Activated naive CD8-positive, alpha-beta T cell treated with anti-CD3 and anti-CD28 coated beads for 36 hours (primary cell): ENCODE data around the gene CLEC3A. TPM values are rescaled to one million over a fixed set of nuclear protein-coding genes. Genes with fewer than 3 reads are reported as not detected.
"Not testable (repeated sequence)": the region's sequence is repeated elsewhere in the genome, so short reads cannot be mapped to it uniquely, and the experiment has no call there.

Experiments used
- DNase-seq: peaks from one replicate; pipeline ENCODE4 v3.0.0; 2021
- H3K27ac Mint-ChIP-seq: one replicate; pipeline ENCODE4 v1.8.0; 2022; ENCODE audit warnings: mild to moderate bottlenecking, moderate library complexity, mixed read lengths
- H3K27me3 Mint-ChIP-seq: one replicate; pipeline ENCODE4 v1.8.0; 2022; ENCODE audit warnings: mild to moderate bottlenecking, mixed read lengths
- H3K36me3 Mint-ChIP-seq: one replicate; pipeline ENCODE4 v1.8.0; 2021; ENCODE audit warnings: mild to moderate bottlenecking, mixed read lengths
- H3K4me1 Mint-ChIP-seq: one replicate; pipeline ENCODE4 v1.8.0; 2021; ENCODE audit warnings: mixed read lengths
- H3K4me3 Mint-ChIP-seq: one replicate; pipeline ENCODE4 v1.8.0; 2022; ENCODE audit warnings: mild to moderate bottlenecking, moderate library complexity, mixed read lengths
- H3K9me3 Mint-ChIP-seq: one replicate; pipeline ENCODE4 v1.8.0; 2022; ENCODE audit warnings: mixed read lengths
- total RNA-seq, 2 experiments: library from RNA; stranded (reverse); gene quantifications; one replicate each; pipeline ENCODE4 v1.2.3, GENCODE V29; 2021

The CLEC3A gene
- total RNA-seq, 2 experiments from 2014 or later: not detected

DNA sequence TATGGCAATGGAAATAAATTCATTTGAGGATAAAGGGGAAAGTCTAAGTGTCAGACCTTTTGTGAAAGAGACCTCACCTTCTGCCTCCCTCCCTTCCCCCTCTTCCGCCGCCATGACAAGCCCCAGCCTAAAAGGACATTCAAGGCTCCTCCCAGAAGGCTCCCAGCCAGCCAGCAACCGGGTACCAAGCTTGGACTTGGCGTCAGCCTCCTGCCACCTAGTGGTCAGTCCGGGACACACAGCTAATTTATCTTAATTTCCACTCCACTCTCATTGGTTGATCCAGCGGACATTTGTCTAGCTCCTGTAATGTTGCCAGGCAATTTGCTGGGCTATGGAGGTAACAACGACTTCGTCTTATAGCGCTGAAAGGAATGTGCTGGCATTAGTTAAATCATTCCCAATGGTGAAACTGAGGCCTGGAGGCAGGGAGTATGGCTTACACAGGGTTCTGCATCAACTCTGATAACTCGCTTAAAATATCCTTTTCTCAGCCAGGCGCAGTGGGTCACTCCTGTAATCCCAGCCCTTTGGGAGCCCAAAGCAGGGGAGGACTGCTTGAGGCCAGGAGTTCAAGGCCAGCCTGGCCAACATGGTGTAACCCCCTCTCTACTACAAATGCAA lies 19.3 kb upstream of the CLEC3A start:
- no peak overlapping the region for H3K4me3 Mint-ChIP-seq
- H3K4me1 Mint-ChIP-seq: peaks cover 2% of the 10 kb centered on the region
- peaks cover 10% of the 10 kb centered on the region for H3K27me3 Mint-ChIP-seq
- no peaks in the 10 kb centered on the region for H3K36me3 Mint-ChIP-seq
- H3K27ac Mint-ChIP-seq: no peak overlapping the region
- DNase-seq: peak; percentile 77
- no peaks in the 10 kb centered on the region for H3K9me3 Mint-ChIP-seq

DNA sequence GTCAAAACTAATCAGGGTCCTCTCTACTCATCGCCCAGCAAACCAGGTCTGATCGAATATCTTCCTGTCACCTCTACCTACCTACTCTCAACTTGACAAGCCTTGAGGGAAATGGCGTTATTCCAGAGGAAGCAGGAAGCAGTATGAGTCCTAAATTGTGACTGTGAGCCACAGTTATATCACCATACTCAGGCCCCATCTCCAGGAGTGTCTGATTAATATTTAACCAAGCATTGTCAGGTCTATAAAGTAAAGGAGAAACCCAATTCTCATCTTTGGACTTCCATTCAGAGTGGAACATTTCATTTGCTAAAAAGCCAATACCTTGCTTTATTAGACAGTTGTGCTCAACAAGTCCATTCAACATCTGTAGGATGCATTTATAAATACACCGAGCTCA lies 17.8 kb upstream of the CLEC3A start:
- Mint-ChIP-seq H3K4me3 (no peak overlapping the region), H3K27me3 (peaks cover 10% of the 10 kb centered on the region), H3K27ac (no peak overlapping the region), H3K9me3 (no peaks in the 10 kb centered on the region), H3K36me3 (no peaks in the 10 kb centered on the region), H3K4me1 (peaks cover 2% of the 10 kb centered on the region)
- DNase-seq: no peak

- no peak for DNase-seq
- Mint-ChIP-seq H3K4me3 (no peak overlapping the region), H3K4me1 (peaks cover 2% of the 10 kb centered on the region), H3K9me3 (no peaks in the 10 kb centered on the region), H3K27me3 (peaks cover 10% of the 10 kb centered on the region), H3K36me3 (no peaks in the 10 kb centered on the region), H3K27ac (no peak overlapping the region)
Measured at GRCh38 chr16:78005881-78006280, 16.5 kb upstream of the CLEC3A start.

DNA sequence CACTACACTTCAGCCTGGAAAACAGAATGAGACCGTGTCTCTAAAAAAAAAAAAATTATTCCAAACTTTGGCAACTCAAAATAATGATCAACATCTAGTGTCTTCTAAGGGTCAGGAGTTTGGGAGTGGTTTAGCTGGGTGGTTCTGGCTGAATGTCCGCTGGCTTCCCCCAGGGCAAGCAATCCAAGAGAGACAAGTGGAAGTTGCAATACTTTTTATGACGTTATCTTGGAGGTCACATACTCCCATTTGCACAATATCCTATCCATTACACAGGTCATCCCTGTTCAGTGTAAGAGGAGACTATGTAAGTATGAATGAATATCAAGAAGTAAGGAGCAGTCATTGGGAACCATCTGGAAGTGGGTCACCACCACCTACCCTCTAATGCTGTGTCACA lies 15.2 kb upstream of the CLEC3A start:
- no peak overlapping the region for H3K4me3 Mint-ChIP-seq
- no peaks in the 10 kb centered on the region for H3K36me3 Mint-ChIP-seq
- DNase-seq: no peak
- H3K27ac Mint-ChIP-seq: no peak overlapping the region
- H3K4me1 Mint-ChIP-seq: peaks cover 2% of the 10 kb centered on the region
- H3K27me3 Mint-ChIP-seq: peaks cover 7% of the 10 kb centered on the region
- no peaks in the 10 kb centered on the region for H3K9me3 Mint-ChIP-seq

GRCh38 chr16:78024159-78024558 lies 1.8 kb downstream of the CLEC3A start:
- Mint-ChIP-seq H3K36me3 (no peaks in the 10 kb centered on the region), H3K27me3 (peaks cover 17% of the 10 kb centered on the region), H3K4me3 (no peak overlapping the region), H3K4me1 (no peaks in the 10 kb centered on the region), H3K9me3 (no peaks in the 10 kb centered on the region), H3K27ac (no peak overlapping the region)
- DNase-seq: no peak

DNA sequence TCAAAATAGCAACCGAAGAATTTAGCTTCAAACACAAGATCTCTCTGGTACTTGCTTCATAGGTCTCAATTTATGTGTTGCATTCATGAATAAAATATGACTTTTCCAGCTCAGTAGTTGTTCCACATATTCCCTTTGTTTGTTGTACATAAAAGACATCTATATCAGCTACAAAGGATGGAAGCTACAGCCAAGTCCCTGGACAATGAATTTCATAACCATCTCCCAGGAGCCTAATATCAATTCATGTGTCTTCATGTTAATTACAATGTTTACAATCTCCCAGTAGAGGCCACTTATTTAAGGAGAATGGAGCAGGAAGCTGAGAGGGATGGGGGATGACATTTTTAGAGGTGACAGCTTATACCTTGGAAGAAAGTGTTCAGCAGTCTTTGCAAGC lies 3.3 kb downstream of the CLEC3A start:
- H3K27ac Mint-ChIP-seq: no peak overlapping the region

GRCh38 chr16:78028018-78028417 lies 5.7 kb downstream of the CLEC3A start:
- Mint-ChIP-seq H3K9me3 (no peaks in the 10 kb centered on the region), H3K27ac (no peak overlapping the region), H3K4me1 (no peaks in the 10 kb centered on the region), H3K27me3 (peaks cover 15% of the 10 kb centered on the region), H3K36me3 (no peaks in the 10 kb centered on the region), H3K4me3 (no peak overlapping the region)
- DNase-seq: no peak

More for the DNA sequence above, 3.3 kb downstream of the CLEC3A start:
- Mint-ChIP-seq H3K4me1 (no peaks in the 10 kb centered on the region), H3K27me3 (peaks cover 13% of the 10 kb centered on the region), H3K36me3 (no peaks in the 10 kb centered on the region), H3K9me3 (no peaks in the 10 kb centered on the region), H3K4me3 (no peak overlapping the region)
- no peak for DNase-seq

DNA sequence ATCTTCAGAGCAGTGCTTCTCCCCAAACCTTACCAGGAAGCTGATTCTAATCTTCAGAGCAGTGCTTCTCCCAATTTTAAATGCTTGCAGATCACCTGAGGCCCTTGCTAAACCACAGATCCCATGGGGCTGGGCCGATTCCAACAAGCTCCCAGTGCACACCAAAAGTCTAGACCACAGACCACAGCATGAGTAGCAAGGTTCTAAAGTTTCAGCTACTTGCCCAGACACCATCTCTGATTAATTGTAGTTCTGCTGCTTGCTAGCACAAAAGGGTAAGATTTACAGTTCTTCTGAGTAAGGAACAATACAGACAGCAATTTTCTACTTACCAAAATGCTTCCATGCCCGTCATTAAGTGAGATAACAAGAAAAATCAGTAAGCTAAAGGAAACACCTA lies 12.2 kb downstream of the CLEC3A start:
- no peaks in the 10 kb centered on the region for H3K9me3 Mint-ChIP-seq
- DNase-seq: no peak
- no peak overlapping the region for H3K4me3 Mint-ChIP-seq
- H3K27me3 Mint-ChIP-seq: peaks cover 12% of the 10 kb centered on the region
- no peak overlapping the region for H3K27ac Mint-ChIP-seq
- peaks cover 4% of the 10 kb centered on the region for H3K4me1 Mint-ChIP-seq
- no peaks in the 10 kb centered on the region for H3K36me3 Mint-ChIP-seq

- no peaks in the 10 kb centered on the region for H3K9me3 Mint-ChIP-seq
- no peaks in the 10 kb centered on the region for H3K36me3 Mint-ChIP-seq
- H3K27ac Mint-ChIP-seq: no peak overlapping the region
- H3K4me3 Mint-ChIP-seq: no peak overlapping the region
- peaks cover 4% of the 10 kb centered on the region for H3K4me1 Mint-ChIP-seq
- H3K27me3 Mint-ChIP-seq: peaks cover 14% of the 10 kb centered on the region
- DNase-seq: no peak
Measured at GRCh38 chr16:78035012-78035411, 12.7 kb downstream of the CLEC3A start.

GRCh38 chr16:78040396-78040795 lies 18.0 kb downstream of the CLEC3A start:
- Mint-ChIP-seq H3K9me3 (no peaks in the 10 kb centered on the region), H3K4me3 (no peak overlapping the region), H3K36me3 (no peaks in the 10 kb centered on the region), H3K4me1 (no peaks in the 10 kb centered on the region), H3K27me3 (peaks cover 21% of the 10 kb centered on the region), H3K27ac (no peak overlapping the region)
- no peak for DNase-seq

DNA sequence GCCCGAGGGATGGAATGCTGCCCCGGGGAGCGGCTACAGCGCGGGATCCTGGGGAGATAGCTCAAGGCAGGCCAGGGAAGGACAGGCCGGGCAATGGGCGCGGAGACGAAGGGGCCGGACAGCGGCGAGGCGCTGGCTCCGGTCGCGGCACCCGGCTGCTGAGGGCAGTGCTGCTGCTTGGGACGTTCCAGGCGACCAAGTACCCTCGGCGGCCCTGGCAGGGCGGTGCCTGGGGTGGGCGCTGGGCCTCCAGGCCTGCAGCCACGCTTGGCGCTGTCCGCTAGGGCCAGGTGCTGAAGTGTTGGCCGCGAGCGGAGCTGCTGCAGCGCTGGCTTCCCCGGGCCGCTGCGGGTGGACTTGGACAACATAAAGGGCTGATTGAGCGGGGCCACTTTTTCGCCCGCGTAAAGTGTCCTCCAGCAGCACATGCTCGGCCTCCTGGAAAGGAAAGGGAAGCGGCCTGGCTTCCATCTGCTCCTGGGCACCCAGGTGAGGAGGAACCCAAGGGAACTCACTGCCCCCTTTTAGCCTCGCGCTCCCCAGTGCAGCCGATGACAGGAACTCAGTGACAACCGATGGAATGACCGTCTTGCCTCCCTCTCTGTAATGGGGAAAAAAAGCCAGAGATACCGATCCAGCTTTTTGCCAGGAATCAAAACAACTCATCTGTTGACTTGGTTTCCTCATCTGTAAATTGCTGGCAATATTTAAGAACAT lies 23.7 kb downstream of the CLEC3A start:
- H3K4me1 Mint-ChIP-seq: no peaks in the 10 kb centered on the region
- no peaks in the 10 kb centered on the region for H3K9me3 Mint-ChIP-seq
- no peak overlapping the region for H3K27ac Mint-ChIP-seq
- no peak overlapping the region for H3K4me3 Mint-ChIP-seq
- H3K27me3 Mint-ChIP-seq: peaks cover 39% of the 10 kb centered on the region
- no peaks in the 10 kb centered on the region for H3K36me3 Mint-ChIP-seq
- DNase-seq: peak; percentile 55

- no peak overlapping the region for H3K27ac Mint-ChIP-seq
Measured at GRCh38 chr16:78048319-78048718, 26.0 kb downstream of the CLEC3A start.

GRCh38 chr16:78050734-78051400 lies 28.5 kb downstream of the CLEC3A start:
- Mint-ChIP-seq H3K27me3 (peaks cover 16% of the 10 kb centered on the region), H3K9me3 (no peaks in the 10 kb centered on the region), H3K4me3 (no peak overlapping the region), H3K4me1 (no peaks in the 10 kb centered on the region), H3K27ac (no peak overlapping the region), H3K36me3 (no peaks in the 10 kb centered on the region)
- no peak for DNase-seq

More at GRCh38 chr16:78048319-78048718, 26.0 kb downstream of the CLEC3A start:
- Mint-ChIP-seq H3K36me3 (no peaks in the 10 kb centered on the region), H3K4me3 (no peak overlapping the region), H3K27me3 (peaks cover 29% of the 10 kb centered on the region), H3K4me1 (no peaks in the 10 kb centered on the region), H3K9me3 (no peaks in the 10 kb centered on the region)
- DNase-seq: no peak

DNA sequence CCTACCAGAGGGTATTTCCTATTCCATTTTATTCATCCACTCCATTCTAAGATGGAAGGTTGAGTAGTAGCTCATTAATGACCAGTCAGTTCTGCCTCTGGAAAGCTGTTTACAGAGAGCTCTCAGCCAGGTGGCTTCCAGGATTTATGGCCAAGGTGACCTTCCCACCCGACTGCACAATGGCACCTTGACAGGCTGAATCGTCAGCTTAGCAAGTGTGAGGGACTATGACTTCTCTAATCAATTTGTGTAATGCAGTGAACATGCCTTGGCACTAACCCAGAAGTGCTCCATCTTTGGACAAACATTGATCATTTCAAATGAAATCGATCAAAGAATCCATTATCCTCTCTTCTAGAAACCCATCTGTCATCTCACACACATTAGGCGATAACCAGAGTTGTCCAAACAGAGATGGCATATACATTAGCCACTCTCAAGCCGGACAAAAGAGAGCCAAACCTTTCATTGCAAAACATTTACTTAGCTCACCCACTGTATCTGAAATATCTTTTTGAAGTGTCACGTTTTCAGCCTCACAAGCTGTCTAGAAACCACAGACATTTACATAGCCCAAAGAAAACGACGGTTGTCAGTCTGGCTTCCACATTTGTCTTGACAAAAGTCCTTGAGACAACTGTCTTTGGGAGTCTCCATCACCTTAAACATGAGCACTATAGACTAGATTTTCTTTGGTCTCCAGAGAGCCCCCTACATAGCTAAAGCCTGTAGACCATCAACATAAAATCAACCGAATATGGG lies 35.6 kb downstream of the CLEC3A start:
- Mint-ChIP-seq H3K27ac (no peak overlapping the region), H3K4me3 (no peak overlapping the region), H3K4me1 (no peaks in the 10 kb centered on the region), H3K36me3 (no peaks in the 10 kb centered on the region), H3K27me3 (peaks cover 7% of the 10 kb centered on the region), H3K9me3 (no peaks in the 10 kb centered on the region)
- DNase-seq: no peak

DNA sequence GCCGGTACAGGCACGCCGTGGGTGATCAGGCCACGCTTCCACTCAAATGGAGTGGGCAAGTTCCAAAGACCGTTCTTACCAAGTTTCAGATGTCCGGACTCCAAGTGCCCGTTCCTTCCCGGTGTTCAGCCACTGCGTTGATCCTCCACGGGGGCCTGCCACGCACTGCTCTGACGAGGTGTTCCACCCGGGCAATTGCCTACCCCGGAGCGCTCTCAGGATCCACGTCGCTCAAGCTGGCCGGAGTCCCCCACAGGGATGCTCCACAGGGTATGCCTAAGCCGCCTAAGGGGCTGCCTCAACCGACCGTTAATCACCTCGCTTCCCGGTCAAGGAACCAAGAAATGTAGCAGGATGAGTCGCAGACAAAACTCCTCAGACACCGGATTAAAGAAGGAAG lies 37.5 kb downstream of the CLEC3A start:
- H3K4me1 Mint-ChIP-seq, DNase-seq, H3K4me3 Mint-ChIP-seq, H3K9me3 Mint-ChIP-seq, H3K27me3 Mint-ChIP-seq, H3K27ac Mint-ChIP-seq, H3K36me3 Mint-ChIP-seq: not testable (repeated sequence)
